Measurements from ENCODE around the gene CDC25A. TPM values are rescaled to one million over a fixed set of nuclear protein-coding genes. Genes with fewer than 3 reads are reported as not detected.
A peak's percentile ranks its signal among the peaks of the same experiment; 100 is the strongest.
"Not testable (repeated sequence)": the region's sequence is repeated elsewhere in the genome, so short reads cannot be mapped to it uniquely, and the experiment has no call there.

The CDC25A gene
- total and polyA plus RNA-seq, 4 donors = 7.4 to 9.7 (median 7.7) TPM

DNA sequence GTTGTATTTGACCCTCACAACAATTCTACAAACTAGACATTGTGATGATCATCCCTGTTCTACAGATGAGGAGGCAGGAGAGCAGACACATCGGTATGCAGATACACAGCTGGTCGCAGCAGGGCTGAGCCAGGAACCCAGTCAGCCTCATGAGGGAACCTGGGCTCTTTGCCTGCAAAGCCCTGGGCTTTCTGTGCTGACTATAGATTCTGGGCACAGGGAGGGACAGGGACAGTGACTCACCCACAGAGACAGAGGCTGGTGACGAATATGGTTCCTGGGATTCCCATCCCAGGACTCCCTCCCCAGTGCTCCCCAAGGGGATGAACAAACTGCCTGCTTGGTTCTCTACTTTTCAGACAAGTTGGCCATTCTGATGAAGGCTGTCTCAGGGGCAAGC, 31.3 kb upstream of the CDC25A start:
- Histone ChIP-seq H3K4me3 (ENCODE audit: low read depth, low read length) (no peak overlapping the region), H3K9me3 (ENCODE audit: control insufficient read depth, insufficient read depth, low read length) (no peaks in the 10 kb centered on the region), H3K36me3 (ENCODE audit: control insufficient read depth, insufficient read depth, low read length) (no peaks in the 10 kb centered on the region), H3K27me3 (ENCODE audit: control insufficient read depth, insufficient read depth, low read length) (no peaks in the 10 kb centered on the region), H3K27ac (ENCODE audit: low read depth, low read length) (no peak overlapping the region), H3K4me1 (ENCODE audit: control insufficient read depth, insufficient read depth, low read length) (peaks cover 11% of the 10 kb centered on the region)
- DNase-seq (ENCODE audit: low read depth in 4 of 6, low spot score in 6 of 6) = no peak
- WGBS (ENCODE audit: insufficient coverage) = 90% methylated on average over 3 of the region's 3 CpGs

DNA sequence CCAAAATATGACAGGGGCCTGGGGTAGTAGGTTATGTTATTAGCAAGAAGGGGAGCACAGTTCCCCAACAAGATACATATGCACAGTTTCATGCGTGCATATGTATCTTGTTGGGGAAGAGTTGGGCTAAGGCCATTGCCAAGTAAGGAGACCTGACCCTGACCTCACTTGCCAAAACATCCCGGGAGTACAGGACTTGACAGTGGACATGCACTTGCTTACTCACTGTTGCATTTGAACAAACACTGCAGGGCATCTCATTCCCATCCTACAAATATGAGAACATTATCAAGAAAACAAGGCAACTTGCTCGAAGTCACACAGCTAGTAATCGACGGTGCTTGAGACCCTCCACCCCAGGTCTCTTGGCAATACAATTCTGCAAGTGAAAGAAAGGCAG, 30.3 kb upstream of the CDC25A start:
- DNase-seq (ENCODE audit: low read depth in 4 of 6, low spot score in 6 of 6) = no peak

DNA sequence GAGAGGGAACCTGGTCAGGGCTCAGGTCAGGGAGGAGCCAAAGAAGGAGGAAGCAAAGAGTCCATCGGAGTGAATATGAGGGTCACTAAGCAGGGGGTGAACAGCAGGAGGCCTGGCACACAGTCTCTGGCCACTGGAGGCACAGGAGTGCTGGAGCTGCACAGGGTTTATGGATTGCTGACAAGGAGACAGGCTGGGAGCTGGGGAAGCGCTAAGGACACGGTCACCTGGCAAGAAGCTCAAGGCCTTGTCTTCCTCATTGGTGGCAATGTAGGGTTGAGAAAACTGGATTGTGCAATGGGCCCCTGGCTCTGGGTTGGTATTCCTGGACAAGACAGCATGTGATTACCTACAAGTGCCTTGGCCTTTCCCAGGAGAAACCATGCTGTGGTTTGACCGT, 29.2 kb upstream of the CDC25A start:
- DNase-seq (ENCODE audit: low read depth in 4 of 6, low spot score in 6 of 6) = no peak
- H3K9me3 ChIP-seq (ENCODE audit: control insufficient read depth, insufficient read depth, low read length) = no peaks in the 10 kb centered on the region
- no peaks in the 10 kb centered on the region for H3K27me3 ChIP-seq (ENCODE audit: control insufficient read depth, insufficient read depth, low read length)
- H3K36me3 ChIP-seq (ENCODE audit: control insufficient read depth, insufficient read depth, low read length) = no peaks in the 10 kb centered on the region
- no peak overlapping the region for H3K27ac ChIP-seq (ENCODE audit: low read depth, low read length)
- 81% methylated on average over 4 of the region's 4 CpGs for WGBS (ENCODE audit: insufficient coverage)
- H3K4me1 ChIP-seq (ENCODE audit: control insufficient read depth, insufficient read depth, low read length) = peaks cover 11% of the 10 kb centered on the region
- H3K4me3 ChIP-seq (ENCODE audit: low read depth, low read length) = no peak overlapping the region

More for the DNA sequence above, 30.3 kb upstream of the CDC25A start:
- H3K27ac ChIP-seq (ENCODE audit: low read depth, low read length) = no peak overlapping the region
- H3K36me3 ChIP-seq (ENCODE audit: control insufficient read depth, insufficient read depth, low read length) = no peaks in the 10 kb centered on the region
- no peak overlapping the region for H3K4me3 ChIP-seq (ENCODE audit: low read depth, low read length)
- no peaks in the 10 kb centered on the region for H3K9me3 ChIP-seq (ENCODE audit: control insufficient read depth, insufficient read depth, low read length)
- WGBS (ENCODE audit: insufficient coverage) = 90% methylated on average over 1 of the region's 5 CpGs
- H3K27me3 ChIP-seq (ENCODE audit: control insufficient read depth, insufficient read depth, low read length) = no peaks in the 10 kb centered on the region
- H3K4me1 ChIP-seq (ENCODE audit: control insufficient read depth, insufficient read depth, low read length) = peaks cover 11% of the 10 kb centered on the region

DNA sequence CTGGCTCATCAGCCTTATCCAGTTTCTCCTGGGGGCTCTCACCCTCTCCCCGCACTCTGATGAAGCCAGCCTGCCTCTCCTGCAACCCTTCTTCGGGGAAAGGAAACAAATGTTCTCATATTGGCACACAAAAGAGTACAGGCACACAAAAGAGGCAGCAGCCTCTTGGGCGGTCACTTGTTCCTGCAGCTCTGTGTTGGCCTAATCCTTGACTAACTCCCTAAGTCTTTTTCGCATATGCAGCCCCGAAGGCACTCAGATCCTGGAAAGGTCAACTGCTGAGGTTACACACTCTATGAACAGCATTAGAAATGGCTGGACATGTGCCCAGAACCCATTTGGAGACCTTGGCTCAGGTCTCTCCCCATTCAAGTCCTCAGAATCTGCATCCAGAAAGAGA, 27.7 kb upstream of the CDC25A start:
- DNase-seq (ENCODE audit: low read depth in 4 of 6, low spot score in 6 of 6) = peak in 1 of 6 donors; percentile 77
- 41% methylated on average over 5 of the region's 5 CpGs for whole genome bisulfite sequencing (ENCODE audit: insufficient coverage)
- H3K36me3 ChIP-seq (ENCODE audit: control insufficient read depth, insufficient read depth, low read length) = no peaks in the 10 kb centered on the region
- H3K9me3 ChIP-seq (ENCODE audit: control insufficient read depth, insufficient read depth, low read length) = no peaks in the 10 kb centered on the region
- peak overlapping the region; percentile 67 for H3K27ac ChIP-seq (ENCODE audit: low read depth, low read length)
- H3K4me3 ChIP-seq (ENCODE audit: low read depth, low read length) = no peak overlapping the region
- no peaks in the 10 kb centered on the region for H3K27me3 ChIP-seq (ENCODE audit: control insufficient read depth, insufficient read depth, low read length)
- peaks cover 11% of the 10 kb centered on the region for H3K4me1 ChIP-seq (ENCODE audit: control insufficient read depth, insufficient read depth, low read length)

DNA sequence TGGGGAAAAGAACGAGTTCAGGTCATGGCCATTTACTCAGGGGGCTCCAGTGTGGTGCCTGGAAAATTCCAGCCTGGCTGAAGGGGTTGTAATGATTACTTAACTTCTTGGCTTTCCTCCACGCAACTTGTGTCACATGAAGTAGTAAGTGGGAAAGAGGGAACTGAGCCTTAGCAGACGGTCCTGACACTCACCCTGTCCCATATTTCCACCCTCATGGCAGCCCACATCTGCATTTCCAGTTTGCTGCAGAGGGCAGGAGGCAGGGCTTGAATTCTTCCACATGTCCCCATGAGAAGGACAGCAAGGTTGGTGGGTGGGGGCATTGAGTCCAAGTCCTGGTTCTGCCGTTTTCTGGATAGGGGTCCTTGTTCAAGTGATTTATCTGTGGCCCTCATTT, 27.2 kb upstream of the CDC25A start:
- peak overlapping the region; percentile 67 for H3K27ac ChIP-seq (ENCODE audit: low read depth, low read length)

DNA sequence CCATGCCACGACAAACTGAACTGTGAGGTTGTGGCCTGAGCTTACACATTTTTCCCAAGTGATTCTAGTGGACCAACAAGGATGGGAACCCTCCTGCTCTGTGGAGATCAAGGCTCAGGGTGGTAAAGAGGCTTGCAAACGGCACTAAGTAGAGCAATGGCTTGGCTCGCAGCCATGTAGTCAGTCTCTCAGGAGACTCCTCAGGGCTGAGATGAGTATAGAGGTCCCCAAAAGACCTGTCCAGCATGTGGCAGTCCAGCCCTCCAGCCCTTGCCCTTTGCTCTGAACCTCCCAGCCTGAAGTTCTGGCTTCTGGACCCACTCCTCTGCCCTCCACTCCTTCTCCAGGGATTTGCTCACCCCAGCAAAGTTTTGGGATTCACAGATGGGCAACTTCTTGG, 26.8 kb upstream of the CDC25A start:
- Histone ChIP-seq H3K36me3 (ENCODE audit: control insufficient read depth, insufficient read depth, low read length) (no peaks in the 10 kb centered on the region), H3K4me3 (ENCODE audit: low read depth, low read length) (no peak overlapping the region), H3K27me3 (ENCODE audit: control insufficient read depth, insufficient read depth, low read length) (no peaks in the 10 kb centered on the region), H3K4me1 (ENCODE audit: control insufficient read depth, insufficient read depth, low read length) (peaks cover 11% of the 10 kb centered on the region), H3K9me3 (ENCODE audit: control insufficient read depth, insufficient read depth, low read length) (no peaks in the 10 kb centered on the region), H3K27ac (ENCODE audit: low read depth, low read length) (peak overlapping the region; percentile 11)
- WGBS (ENCODE audit: insufficient coverage) = 75% methylated on average over 2 of the region's 3 CpGs
- no peak for DNase-seq (ENCODE audit: low read depth in 4 of 6, low spot score in 6 of 6)

More for the DNA sequence above, 27.2 kb upstream of the CDC25A start:
- Histone ChIP-seq H3K27me3 (ENCODE audit: control insufficient read depth, insufficient read depth, low read length) (no peaks in the 10 kb centered on the region), H3K36me3 (ENCODE audit: control insufficient read depth, insufficient read depth, low read length) (no peaks in the 10 kb centered on the region), H3K4me1 (ENCODE audit: control insufficient read depth, insufficient read depth, low read length) (peaks cover 11% of the 10 kb centered on the region), H3K9me3 (ENCODE audit: control insufficient read depth, insufficient read depth, low read length) (no peaks in the 10 kb centered on the region), H3K4me3 (ENCODE audit: low read depth, low read length) (no peak overlapping the region)
- WGBS (ENCODE audit: insufficient coverage) = 38% methylated on average over 4 of the region's 4 CpGs
- peak in 1 of 6 donors; percentile 49 for DNase-seq (ENCODE audit: low read depth in 4 of 6, low spot score in 6 of 6)

DNA sequence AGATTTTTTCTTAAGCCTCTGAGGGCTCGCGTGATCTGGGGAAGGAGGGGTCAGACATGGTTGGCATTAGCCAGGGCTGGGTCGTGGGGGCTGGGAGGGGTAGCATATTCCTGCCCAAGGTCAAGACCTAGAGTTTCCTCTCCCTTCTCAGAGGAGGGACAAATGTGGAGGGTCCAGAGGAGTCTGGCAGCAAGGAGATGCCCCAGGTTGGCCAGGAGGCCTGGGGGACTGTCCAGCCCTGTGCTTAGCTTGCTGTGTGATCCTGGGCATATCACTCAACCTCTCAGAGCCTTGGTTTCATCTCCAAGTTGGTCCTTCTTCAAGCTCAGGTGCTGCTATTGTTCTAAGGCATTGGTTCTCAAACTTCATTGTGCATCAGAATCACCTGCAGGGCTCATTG, 26.0 kb upstream of the CDC25A start:
- H3K4me1 ChIP-seq (ENCODE audit: control insufficient read depth, insufficient read depth, low read length) = peaks cover 11% of the 10 kb centered on the region
- H3K9me3 ChIP-seq (ENCODE audit: control insufficient read depth, insufficient read depth, low read length) = no peaks in the 10 kb centered on the region
- DNase-seq (ENCODE audit: low read depth in 4 of 6, low spot score in 6 of 6) = no peak
- H3K36me3 ChIP-seq (ENCODE audit: control insufficient read depth, insufficient read depth, low read length) = no peaks in the 10 kb centered on the region
- no peak overlapping the region for H3K27ac ChIP-seq (ENCODE audit: low read depth, low read length)
- no peaks in the 10 kb centered on the region for H3K27me3 ChIP-seq (ENCODE audit: control insufficient read depth, insufficient read depth, low read length)
- 100% methylated on average over 2 of the region's 3 CpGs for WGBS (ENCODE audit: insufficient coverage)
- no peak overlapping the region for H3K4me3 ChIP-seq (ENCODE audit: low read depth, low read length)

DNA sequence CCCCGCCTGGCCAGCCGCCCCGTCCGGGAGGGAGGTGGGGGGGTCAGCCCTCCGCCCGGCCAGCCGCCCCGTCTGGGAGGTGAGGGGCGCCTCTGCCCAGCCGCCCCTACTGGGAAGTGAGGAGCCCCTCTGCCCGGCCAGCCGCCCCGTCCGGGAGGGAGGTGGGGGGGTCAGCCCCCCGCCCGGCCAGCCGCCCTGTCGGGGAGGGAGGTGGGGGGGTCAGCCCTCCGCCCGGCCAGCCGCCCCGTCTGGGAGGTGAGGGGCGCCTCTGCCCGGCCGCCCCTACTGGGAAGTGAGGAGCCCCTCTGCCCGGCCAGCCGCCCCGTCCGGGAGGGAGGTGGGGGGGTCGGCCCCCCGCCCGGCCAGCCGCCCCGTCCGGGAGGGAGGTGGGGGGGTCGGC, 23.6 kb upstream of the CDC25A start:
- H3K27me3 ChIP-seq (ENCODE audit: control insufficient read depth, insufficient read depth, low read length); DNase-seq (ENCODE audit: low read depth in 4 of 6, low spot score in 6 of 6); H3K36me3 ChIP-seq (ENCODE audit: control insufficient read depth, insufficient read depth, low read length); H3K27ac ChIP-seq (ENCODE audit: low read depth, low read length); H3K4me3 ChIP-seq (ENCODE audit: low read depth, low read length); H3K9me3 ChIP-seq (ENCODE audit: control insufficient read depth, insufficient read depth, low read length): not testable (repeated sequence)
- WGBS (ENCODE audit: insufficient coverage) = no CpG with 5 or more reads among the region's 36 CpGs
- peaks cover 11% of the 10 kb centered on the region for H3K4me1 ChIP-seq (ENCODE audit: control insufficient read depth, insufficient read depth, low read length)

DNA sequence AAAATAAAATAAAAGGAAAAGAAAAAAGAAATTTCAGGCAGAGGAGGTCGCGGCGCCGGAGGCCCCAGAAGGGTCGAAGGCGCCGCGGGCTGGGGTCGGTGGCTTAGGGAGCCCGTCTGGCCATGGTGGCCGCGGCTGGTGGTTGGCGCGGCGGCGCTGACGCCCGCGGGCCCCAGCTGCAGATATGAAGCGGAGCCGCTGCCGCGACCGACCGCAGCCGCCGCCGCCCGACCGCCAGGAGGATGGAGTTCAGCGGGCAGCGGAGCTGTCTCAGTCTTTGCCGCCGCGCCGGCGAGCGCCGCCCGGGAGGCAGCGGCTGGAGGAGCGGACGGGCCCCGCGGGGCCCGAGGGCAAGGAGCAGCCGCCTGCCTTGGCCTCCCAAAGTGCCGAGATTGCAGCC, 22.3 kb upstream of the CDC25A start:
- H3K27ac ChIP-seq (ENCODE audit: low read depth, low read length); DNase-seq (ENCODE audit: low read depth in 4 of 6, low spot score in 6 of 6); H3K27me3 ChIP-seq (ENCODE audit: control insufficient read depth, insufficient read depth, low read length); H3K4me3 ChIP-seq (ENCODE audit: low read depth, low read length); H3K9me3 ChIP-seq (ENCODE audit: control insufficient read depth, insufficient read depth, low read length); H3K4me1 ChIP-seq (ENCODE audit: control insufficient read depth, insufficient read depth, low read length); H3K36me3 ChIP-seq (ENCODE audit: control insufficient read depth, insufficient read depth, low read length): not testable (repeated sequence)
- 86% methylated on average over 7 of the region's 48 CpGs for WGBS (ENCODE audit: insufficient coverage)

DNA sequence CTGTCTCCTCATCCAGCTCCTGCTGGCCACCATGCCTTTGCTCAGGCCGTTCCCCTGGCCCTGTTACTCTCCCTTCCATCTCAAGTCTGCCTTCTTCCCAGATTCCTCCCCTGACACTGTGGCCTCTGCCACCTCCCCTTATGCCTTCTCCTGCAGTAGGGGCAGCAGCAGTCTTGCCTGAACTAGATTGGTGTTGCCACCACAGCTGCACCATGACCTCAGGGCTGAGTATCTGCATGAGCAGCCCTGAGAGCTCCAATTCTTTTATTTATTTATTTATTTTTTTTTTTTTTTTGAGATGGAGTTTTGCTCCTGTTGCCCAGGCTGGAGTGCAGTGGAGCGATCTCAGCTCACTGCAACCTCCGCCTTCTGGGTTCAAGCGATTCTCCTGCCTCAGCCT, 21.2 kb upstream of the CDC25A start:
- Histone ChIP-seq H3K36me3 (ENCODE audit: control insufficient read depth, insufficient read depth, low read length) (no peaks in the 10 kb centered on the region), H3K27me3 (ENCODE audit: control insufficient read depth, insufficient read depth, low read length) (no peaks in the 10 kb centered on the region), H3K4me3 (ENCODE audit: low read depth, low read length) (no peak overlapping the region), H3K9me3 (ENCODE audit: control insufficient read depth, insufficient read depth, low read length) (no peaks in the 10 kb centered on the region), H3K4me1 (ENCODE audit: control insufficient read depth, insufficient read depth, low read length) (no peaks in the 10 kb centered on the region), H3K27ac (ENCODE audit: low read depth, low read length) (no peak overlapping the region)
- no peak for DNase-seq (ENCODE audit: low read depth in 4 of 6, low spot score in 6 of 6)
- WGBS (ENCODE audit: insufficient coverage) = 93% methylated on average over 4 of the region's 4 CpGs

Measured in spinal cord (tissue), 10 donors.